Neutrophil (primary cell): ENCODE data around the gene CDC123.

Source experiments
- H3K27ac ChIP-seq: fragments of 200-600 bp; sonication (generic); 2 replicates; pipeline ENCODE4 v1.5.1; 2016; ENCODE audit warnings: mild to moderate bottlenecking, moderate library complexity
- H3K27me3 ChIP-seq: fragments of 200-600 bp; sonication (generic); 2 replicates; pipeline ENCODE4 v1.6.0; 2016; ENCODE audit warnings: mild to moderate bottlenecking
- H3K36me3 ChIP-seq: fragments of 200-600 bp; sonication (generic); 2 replicates; pipeline ENCODE4 v1.5.1; 2017
- H3K4me1 ChIP-seq, 2 experiments: fragments of 200-600 bp in 1 of 2; sonication (generic) in 1 of 2; 1 replicate in 1 of 2; 2 replicates in 1 of 2; pipeline versions ENCODE4 v1.5.1 to v1.6.1; 2013 to 2016; ENCODE audit warnings: low read depth in 1 of 2, low read length in 1 of 2, mild to moderate bottlenecking in 1 of 2, moderate library complexity in 1 of 2; ENCODE audit not compliant: control insufficient read depth in 1 of 2, insufficient read depth in 1 of 2
- H3K4me3 ChIP-seq, 2 experiments: fragments of 200-600 bp in 1 of 2; sonication (generic) in 1 of 2; 1 replicate in 1 of 2; 2 replicates in 1 of 2; pipeline ENCODE4 v1.5.1; 2013 to 2016; ENCODE audit warnings: low read depth in 1 of 2, low read length in 1 of 2, mild to moderate bottlenecking in 1 of 2, moderate library complexity in 1 of 2
- H3K9me3 ChIP-seq: fragments of 200-600 bp; sonication (generic); 2 replicates; pipeline ENCODE4 v1.5.1; 2016
- TF ChIP-seq, protein P1 (sequence below): fragments of 200-600 bp; sonication (generic); IDR thresholded peaks from 2 replicates; pipeline ENCODE4 v1.5.1; 2016; ENCODE audit warnings: antibody characterized with exemption

CDC123 gene

DNA sequence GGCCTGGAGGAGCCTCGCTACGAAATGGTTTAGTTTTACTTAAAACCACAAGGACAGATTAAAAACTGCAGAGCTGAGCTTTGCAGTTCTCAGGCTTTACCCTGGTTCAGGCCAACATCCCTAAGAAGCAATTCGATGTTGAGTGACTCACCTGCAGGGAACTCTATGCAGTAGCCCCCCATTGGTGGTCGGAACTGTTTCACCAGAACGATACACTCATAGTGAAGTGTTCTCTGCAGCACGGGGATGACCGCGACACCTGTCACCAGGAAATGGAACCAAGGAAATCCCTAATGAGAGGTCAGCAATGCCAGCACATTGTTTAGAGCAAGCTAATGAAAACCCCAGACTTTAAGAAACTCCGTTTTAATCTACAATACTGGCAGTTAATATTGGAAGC, 18.3 kb upstream of the CDC123 start:
- Histone ChIP-seq H3K4me1 (peaks cover 21 to 25% of the 10 kb centered on the region in 2 experiments), H3K4me3 (no peak overlapping the region), H3K9me3 (no peaks in the 10 kb centered on the region), H3K27me3 (no peaks in the 10 kb centered on the region), H3K27ac (no peak overlapping the region), H3K36me3 (peaks cover 50% of the 10 kb centered on the region)
- TF ChIP-seq, protein P1, sequence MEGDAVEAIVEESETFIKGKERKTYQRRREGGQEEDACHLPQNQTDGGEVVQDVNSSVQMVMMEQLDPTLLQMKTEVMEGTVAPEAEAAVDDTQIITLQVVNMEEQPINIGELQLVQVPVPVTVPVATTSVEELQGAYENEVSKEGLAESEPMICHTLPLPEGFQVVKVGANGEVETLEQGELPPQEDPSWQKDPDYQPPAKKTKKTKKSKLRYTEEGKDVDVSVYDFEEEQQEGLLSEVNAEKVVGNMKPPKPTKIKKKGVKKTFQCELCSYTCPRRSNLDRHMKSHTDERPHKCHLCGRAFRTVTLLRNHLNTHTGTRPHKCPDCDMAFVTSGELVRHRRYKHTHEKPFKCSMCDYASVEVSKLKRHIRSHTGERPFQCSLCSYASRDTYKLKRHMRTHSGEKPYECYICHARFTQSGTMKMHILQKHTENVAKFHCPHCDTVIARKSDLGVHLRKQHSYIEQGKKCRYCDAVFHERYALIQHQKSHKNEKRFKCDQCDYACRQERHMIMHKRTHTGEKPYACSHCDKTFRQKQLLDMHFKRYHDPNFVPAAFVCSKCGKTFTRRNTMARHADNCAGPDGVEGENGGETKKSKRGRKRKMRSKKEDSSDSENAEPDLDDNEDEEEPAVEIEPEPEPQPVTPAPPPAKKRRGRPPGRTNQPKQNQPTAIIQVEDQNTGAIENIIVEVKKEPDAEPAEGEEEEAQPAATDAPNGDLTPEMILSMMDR, result no peak

DNA sequence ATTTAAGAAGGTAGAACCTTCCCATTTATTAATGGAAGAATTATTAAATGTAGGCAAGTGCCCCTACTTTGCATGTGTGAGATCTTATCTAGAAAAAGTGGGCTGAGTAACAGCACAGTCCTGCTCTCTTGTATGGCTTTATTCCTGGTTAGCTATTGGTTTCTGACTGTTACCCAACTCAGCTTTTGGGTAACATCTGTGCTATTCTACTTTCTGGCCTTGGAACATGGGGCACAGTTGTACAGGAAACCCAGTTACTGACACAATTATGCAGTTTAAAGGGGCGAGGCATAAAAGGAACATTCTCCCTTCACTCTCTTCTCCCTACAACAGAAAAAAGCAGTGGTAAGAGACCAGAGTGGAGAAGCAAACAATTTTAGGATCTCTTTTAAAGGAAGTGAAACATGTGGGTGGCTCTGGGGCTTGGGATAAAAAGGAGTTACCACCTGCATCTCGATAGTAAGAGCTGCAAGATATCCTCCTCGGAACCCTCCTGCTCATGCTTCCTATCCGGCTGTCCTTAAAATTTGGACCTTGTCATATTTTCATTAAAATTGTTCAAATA, 16.3 kb upstream of the CDC123 start:
- no peak overlapping the region for H3K27ac ChIP-seq

DNA sequence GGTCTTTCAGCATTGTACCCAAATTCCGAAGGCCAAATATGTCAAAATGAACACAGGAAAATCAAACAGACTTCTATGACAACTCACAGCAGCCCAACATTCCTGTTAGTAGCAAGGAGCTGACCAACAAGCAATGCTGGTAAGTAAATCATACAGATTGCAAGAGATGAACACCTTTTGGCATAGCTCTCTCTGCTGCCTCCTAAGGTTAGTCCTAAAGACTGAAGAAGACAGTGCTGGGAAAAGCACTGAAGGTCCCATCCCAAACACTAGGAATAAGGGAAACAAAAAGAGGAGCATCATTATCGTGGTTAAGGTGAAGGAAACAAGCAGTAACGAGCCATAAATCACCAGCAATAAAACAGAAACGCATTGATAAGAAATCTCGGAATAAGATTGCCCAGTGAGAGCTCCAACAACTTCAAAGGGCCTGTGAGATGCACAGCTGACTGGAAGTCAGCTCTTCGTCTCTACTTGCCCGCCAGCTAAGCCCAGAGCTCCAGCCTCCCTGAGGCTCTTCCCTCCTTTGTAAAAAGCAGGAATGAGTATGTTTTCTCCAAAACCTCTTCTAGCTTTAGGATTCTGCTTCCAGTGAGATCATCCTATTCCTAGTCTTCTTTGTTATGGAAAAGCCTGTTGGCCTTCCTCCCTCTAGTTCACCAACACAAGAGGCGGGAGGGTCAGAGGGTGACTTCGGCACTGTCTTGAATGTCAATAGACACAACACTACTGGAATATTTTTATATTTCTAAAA, 15.6 kb upstream of the CDC123 start:
- TF ChIP-seq, protein P1, result no peak
- H3K27ac ChIP-seq, result no peak overlapping the region
- no peak overlapping the region for H3K4me3 ChIP-seq
- no peaks in the 10 kb centered on the region for H3K27me3 ChIP-seq
- peaks cover 38% of the 10 kb centered on the region for H3K36me3 ChIP-seq
- no peaks in the 10 kb centered on the region for H3K9me3 ChIP-seq
- peaks cover 21 to 25% of the 10 kb centered on the region in 2 experiments for H3K4me1 ChIP-seq

More for the DNA sequence above, 16.3 kb upstream of the CDC123 start:
- Histone ChIP-seq H3K4me3 (no peak overlapping the region), H3K27me3 (no peaks in the 10 kb centered on the region), H3K9me3 (no peaks in the 10 kb centered on the region), H3K36me3 (peaks cover 37% of the 10 kb centered on the region), H3K4me1 (peaks cover 21 to 25% of the 10 kb centered on the region in 2 experiments)
- TF ChIP-seq, protein P1, result no peak

GRCh38 chr10:12181065-12181775, 14.8 kb upstream of the CDC123 start:
- H3K4me1 ChIP-seq, result peaks cover 23 to 25% of the 10 kb centered on the region in 2 experiments
- no peak overlapping the region for H3K4me3 ChIP-seq
- H3K9me3 ChIP-seq, result no peaks in the 10 kb centered on the region
- TF ChIP-seq, protein P1, result no peak
- peaks cover 37% of the 10 kb centered on the region for H3K36me3 ChIP-seq
- peak overlapping the region; percentile 47 for H3K27ac ChIP-seq
- no peaks in the 10 kb centered on the region for H3K27me3 ChIP-seq

- H3K9me3 ChIP-seq, result no peaks in the 10 kb centered on the region
- H3K4me3 ChIP-seq, result no peak overlapping the region
- peaks cover 17% of the 10 kb centered on the region for H3K36me3 ChIP-seq
- peaks cover 25 to 26% of the 10 kb centered on the region in 2 experiments for H3K4me1 ChIP-seq
- TF ChIP-seq, protein P1, result no peak
- no peaks in the 10 kb centered on the region for H3K27me3 ChIP-seq
- no peak overlapping the region for H3K27ac ChIP-seq
These were observed 11.8 kb upstream of the CDC123 start for GRCh38 chr10:12184165-12184564.
